ENCODE results near the gene ARHGAP6.

Gene ARHGAP6

DNA sequence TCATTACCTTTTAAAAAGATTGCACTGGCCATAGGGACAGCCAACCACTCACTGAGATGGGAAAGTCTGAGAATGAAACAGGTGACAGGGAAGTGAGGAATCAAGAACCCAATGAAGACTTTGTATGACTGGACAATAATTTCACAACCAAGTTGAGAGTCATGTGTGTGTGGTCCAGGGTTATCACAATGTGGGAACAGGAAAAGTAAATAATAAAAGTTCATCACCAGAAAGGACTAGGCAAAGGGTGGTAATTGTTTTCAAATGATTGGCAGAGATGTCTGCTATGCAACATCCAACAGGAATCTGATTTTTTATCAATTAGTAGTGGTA is 243.2 kb downstream of the ARHGAP6 start:
- DNase-seq: no peak

DNA sequence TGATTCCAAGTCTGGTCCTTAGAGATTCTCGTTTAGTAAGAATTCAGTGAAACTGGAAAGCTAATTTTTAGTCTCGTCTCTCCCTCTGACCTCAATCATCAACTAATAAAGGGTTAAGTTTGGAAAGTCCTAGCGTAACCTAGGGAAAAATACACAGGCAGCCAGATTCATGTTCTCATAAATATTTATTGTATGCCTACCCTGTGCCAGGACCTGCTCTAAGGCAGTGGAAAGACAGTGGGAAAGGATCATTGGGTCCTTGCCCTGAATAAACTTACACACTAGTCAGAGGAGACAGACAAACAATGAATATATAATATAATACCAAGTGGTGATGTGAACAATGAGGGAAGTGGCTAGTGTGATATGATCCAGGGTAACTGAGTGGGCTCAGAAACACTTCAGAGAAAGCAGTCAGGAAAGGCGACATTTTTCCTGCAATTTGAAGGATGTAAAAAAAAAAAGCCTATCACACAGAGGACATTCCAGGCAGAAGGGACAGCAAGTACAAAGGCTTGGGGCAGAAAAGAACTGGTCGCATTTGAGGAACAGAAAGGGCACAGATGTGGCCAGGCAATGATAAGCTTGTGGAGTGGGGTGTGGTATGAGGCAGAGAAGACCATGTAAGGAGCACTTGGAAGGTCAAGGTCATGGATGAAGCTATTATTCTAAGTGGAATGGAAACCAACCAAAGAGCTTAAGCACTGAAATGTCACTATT is 243.8 kb downstream of the ARHGAP6 start:
- DNase-seq: no peak

GRCh38 chrX:11420851-11421250 is 244.9 kb downstream of the ARHGAP6 start:
- DNase-seq: no peak

GRCh38 chrX:11419102-11419501 is 246.6 kb downstream of the ARHGAP6 start:
- no peak for DNase-seq

DNA sequence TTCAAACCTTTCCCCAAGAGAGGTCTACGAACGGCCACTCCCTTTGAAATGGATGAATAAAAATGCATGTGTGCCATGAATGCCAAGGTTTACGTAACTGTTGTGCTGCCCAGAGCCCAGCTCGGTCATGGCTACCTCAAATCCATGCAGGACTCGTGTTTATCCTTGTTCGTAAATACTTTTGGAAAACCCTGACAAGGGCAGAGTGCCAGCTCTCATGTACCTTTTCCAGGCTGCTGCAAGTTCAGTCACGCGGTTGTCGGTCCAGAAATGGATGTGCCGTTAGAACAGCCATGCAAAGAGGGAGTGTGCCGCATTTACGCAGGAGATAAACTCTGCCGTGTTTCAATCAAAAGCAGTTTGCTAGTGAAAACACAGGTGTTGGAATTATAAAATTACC is 249.1 kb downstream of the ARHGAP6 start:
- DNase-seq: no peak

DNA sequence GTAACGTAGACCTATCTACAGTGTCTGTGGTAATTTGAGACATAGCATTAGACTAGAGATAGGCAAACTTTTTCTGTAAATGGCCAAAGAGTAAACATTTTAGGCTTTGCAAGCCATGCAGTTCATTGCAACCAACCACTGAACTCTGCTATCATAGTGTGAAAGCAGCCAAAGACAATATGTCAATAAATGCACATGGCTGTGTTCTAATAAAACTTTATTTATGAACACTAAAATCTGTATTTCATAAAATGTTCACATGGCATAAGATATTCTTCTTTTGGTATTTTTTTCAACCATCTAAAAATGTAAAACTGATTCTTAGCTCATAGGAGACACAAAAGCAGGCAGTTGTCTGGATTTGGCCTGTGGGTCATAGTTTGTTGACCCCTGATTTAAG is 251.6 kb downstream of the ARHGAP6 start:
- DNase-seq: no peak

DNA sequence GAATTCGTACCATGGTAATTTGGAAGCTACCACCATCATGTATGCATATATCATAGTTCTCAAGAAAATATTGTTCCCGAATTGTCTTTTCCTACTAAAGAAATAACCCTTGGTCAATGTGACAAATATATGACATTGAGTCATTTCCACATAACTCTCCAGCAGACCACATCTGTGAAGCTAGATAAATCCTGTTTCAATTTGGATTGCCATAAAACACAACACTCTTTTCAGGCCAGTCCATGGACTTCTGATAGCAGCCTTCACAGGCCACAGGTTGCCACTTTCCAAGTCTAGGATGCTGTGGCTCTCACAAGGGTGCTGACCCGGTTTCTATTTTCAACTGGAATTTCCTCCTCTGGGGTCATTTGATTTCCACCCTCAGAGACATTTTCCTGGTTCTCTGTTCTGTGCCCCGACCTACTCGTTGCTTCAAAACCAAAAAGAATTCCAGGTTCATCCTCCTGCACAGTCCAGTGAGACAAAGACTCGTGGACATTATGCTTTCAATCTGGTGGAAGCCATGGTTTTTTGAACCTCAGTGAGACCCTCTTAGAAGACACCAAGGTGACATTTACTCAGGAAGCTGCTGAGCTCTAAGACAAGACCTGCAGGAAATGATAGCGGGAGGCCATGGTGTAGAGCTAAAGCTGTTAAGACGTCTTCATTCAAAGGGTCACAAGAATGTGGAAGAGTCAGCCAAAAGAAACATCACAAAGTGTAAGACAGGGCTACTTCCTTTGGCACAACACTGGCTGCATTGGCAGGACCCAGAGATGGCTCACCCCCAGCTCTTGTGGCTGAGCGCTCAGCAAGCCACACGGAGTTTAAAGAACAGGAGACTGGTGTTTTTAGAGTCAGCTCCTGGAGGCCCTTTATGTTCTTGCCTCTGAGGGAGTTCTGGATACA is 252.8 kb downstream of the ARHGAP6 start:
- DNase-seq: no peak

GRCh38 chrX:11409957-11410356 is 255.8 kb downstream of the ARHGAP6 start:
- DNase-seq: no peak

DNA sequence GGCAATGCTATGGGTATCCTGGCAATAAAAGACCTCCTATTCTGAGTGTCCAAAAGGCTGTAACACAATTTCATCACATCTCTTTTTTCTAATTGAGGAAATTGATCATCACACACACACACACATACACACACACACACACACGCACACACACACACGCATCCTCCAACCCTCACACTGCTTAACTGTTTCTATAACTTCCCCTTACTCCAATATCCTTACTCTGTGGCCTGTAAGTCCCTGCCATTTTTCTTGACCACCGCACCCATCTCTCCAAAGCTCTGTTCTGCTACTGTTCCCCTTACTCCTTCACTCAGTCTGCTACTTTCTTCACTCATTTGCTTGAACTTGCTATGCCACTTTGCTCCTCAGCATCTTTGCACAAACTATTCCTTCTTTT is 256.9 kb downstream of the ARHGAP6 start:
- DNase-seq: no peak

GRCh38 chrX:11408109-11408405 is 257.7 kb downstream of the ARHGAP6 start:
- DNase-seq: no peak

- DNase-seq: no peak
Observed at GRCh38 chrX:11407331-11408108, 258.2 kb downstream of the ARHGAP6 start.

- no peak for DNase-seq
Observed at GRCh38 chrX:11406109-11406765, 259.5 kb downstream of the ARHGAP6 start.

DNA sequence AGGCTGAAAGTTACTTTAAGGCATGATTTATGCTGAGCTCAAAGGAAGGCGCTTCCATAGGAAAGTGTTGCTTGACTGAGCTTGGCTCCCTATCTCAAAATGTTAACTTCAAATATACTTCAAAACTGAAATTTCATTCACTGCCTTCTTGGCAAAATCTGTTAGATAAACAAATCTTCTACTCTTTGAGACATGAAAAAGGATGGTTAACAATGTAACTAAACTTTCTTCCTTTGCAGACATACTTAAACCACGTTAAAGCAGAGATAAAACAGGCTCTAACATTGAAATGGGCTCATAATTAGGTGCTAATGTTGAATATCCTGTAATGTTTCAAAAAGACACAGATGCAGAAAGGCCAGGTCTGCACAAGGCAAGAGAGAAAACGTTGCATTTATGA is 262.1 kb downstream of the ARHGAP6 start:
- DNase-seq: no peak

- no peak for DNase-seq
Observed at GRCh38 chrX:11401966-11402365, 263.8 kb downstream of the ARHGAP6 start.

GRCh38 chrX:11399489-11400094 is 266.1 kb downstream of the ARHGAP6 start:
- no peak for DNase-seq

GRCh38 chrX:11398785-11399184 is 266.9 kb downstream of the ARHGAP6 start:
- no peak for DNase-seq

DNA sequence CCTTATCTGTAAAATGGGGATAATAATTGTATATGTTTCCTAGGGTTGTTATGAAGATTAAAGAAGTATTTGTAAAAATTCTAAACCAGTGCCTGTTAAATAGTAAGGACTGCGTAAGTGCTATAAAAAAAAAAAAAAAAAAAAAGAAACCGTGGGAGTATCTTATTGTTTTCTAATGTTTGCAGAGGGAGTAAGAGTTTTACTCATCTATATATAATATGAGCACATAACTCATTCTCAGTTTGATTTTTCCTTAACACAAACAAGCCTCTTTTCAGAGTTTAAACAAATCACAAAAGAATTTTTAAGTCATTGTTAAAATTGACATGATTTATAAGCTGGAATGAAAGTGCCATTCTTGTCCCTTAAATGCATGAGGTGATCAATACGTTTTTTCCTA is 267.6 kb downstream of the ARHGAP6 start:
- no peak for DNase-seq

GRCh38 chrX:11397680-11398079 is 268.0 kb downstream of the ARHGAP6 start:
- DNase-seq: no peak

- no peak for DNase-seq
Observed at GRCh38 chrX:11395859-11396258, 269.9 kb downstream of the ARHGAP6 start.

GRCh38 chrX:11393949-11394654 is 271.6 kb downstream of the ARHGAP6 start:
- DNase-seq: no peak

DNA sequence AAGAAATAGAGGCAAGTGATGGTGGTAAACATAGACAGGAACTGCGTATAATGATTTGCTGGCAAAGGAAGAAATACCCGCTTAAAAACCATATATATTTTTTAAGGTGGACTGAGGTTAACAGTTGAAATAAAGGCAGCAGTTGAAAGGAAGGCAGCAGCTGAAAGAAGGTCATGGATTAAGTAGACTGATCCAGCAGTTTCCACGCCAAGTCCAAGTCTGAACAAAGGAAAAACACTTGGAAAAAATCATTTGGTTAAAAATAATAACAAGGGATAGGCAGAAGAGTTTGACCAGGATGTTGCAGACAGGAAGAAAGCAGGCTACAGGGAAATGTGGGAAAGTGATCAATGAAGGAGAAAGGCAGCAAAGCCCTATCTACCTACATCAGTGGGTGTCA is 278.9 kb downstream of the ARHGAP6 start:
- DNase-seq: no peak

DNA sequence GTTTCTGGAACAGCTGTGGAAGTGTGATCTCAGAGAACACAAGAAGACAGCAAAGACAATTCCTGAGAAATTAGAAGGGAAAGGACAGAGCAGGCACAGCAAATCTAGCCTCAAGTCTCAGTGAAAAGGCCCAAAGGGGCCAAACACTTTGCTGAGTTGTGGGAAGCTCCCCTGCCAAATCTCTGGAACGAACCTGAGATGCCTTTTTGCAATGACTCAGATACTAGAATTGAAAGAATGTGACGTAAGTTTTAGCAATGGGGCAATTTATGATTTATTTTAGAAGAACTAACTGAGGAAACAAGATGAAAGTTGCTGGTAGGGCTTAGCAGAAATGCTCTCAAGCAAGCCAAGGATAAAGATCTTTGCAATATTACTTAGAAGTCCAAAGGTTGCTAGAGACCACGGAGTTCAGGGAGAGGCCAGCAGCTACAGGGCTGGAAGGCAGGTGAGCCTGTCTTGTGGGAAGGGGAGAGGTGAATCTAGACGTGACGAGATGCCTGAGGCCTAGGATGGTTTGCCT is 279.7 kb downstream of the ARHGAP6 start:
- no peak for DNase-seq
